GM12878 (cell line): ENCODE measurements around the gene NOP10. TPM values are rescaled to one million over a fixed set of nuclear protein-coding genes. Genes with fewer than 3 reads are reported as not detected.

Experiments
- CBFB ChIP-seq: IDR thresholded peaks from 2 replicates; pipeline ENCODE4 v1.6.1; 2016; ENCODE audit warnings: antibody characterized with exemption, low read depth
- CREB1 ChIP-seq: IDR thresholded peaks from 2 replicates; pipeline ENCODE4 v1.6.1; 2012; ENCODE audit warnings: low read depth, mild to moderate bottlenecking, inconsistent platforms
- IKZF1 ChIP-seq: fragments of 450-650 bp; conservative IDR thresholded peaks from 2 replicates; pipeline ENCODE4 v1.6.1; 2017; ENCODE audit warnings: antibody characterized with exemption, mild to moderate bottlenecking
- LARP7 ChIP-seq: fragments of 450-650 bp; IDR thresholded peaks from 2 replicates; pipeline ENCODE4 v1.6.1; 2017; ENCODE audit warnings: mild to moderate bottlenecking
- MEF2A ChIP-seq: IDR thresholded peaks from 2 replicates; pipeline ENCODE4 v1.6.1; 2011; ENCODE audit warnings: low read depth, mild to moderate bottlenecking, low read length, moderate library complexity; ENCODE audit not compliant: insufficient read depth
- MLLT1 ChIP-seq: fragments of 450-650 bp; IDR thresholded peaks from 2 replicates; pipeline ENCODE4 v1.6.1; 2016; ENCODE audit warnings: mild to moderate bottlenecking
- NBN ChIP-seq: fragments of 450-650 bp; IDR thresholded peaks from 2 replicates; pipeline ENCODE4 v1.6.1; 2016
- NRF1 ChIP-seq: conservative IDR thresholded peaks from 2 replicates; pipeline ENCODE4 v1.6.1; 2011; ENCODE audit warnings: mild to moderate bottlenecking, low read depth, low read length, improper control_type of control experiment
- POLR2AphosphoS5 ChIP-seq: IDR thresholded peaks from 2 replicates; pipeline ENCODE4 v1.6.1; 2011; ENCODE audit warnings: mild to moderate bottlenecking, low read length, inconsistent platforms
- RAD21 ChIP-seq: IDR thresholded peaks from 2 replicates; pipeline ENCODE4 v1.6.1; 2011; ENCODE audit warnings: mild to moderate bottlenecking, low read depth, low read length, moderate library complexity; ENCODE audit not compliant: insufficient read depth
- REST ChIP-seq: IDR thresholded peaks from 2 replicates; pipeline ENCODE4 v1.6.1; 2012; ENCODE audit warnings: mild to moderate bottlenecking, low read depth, low read length
- RFX5 ChIP-seq: IDR thresholded peaks from 2 replicates; pipeline ENCODE4 v1.6.1; 2011; ENCODE audit warnings: low read depth, low read length, improper control_type of control experiment
- SPI1 ChIP-seq: IDR thresholded peaks from 2 replicates; pipeline ENCODE4 v1.6.1; 2011; ENCODE audit warnings: low read depth, mild to moderate bottlenecking, low read length, moderate library complexity, borderline replicate concordance; ENCODE audit not compliant: insufficient read depth
- SREBF1 ChIP-seq: IDR thresholded peaks from 2 replicates; pipeline ENCODE4 v1.6.1; 2012; ENCODE audit warnings: mild to moderate bottlenecking, low read length
- TCF3 ChIP-seq: IDR thresholded peaks from 2 replicates; pipeline ENCODE4 v1.6.1; 2012; ENCODE audit warnings: low read depth, mild to moderate bottlenecking, low read length, borderline replicate concordance; ENCODE audit not compliant: insufficient read depth
- USF2 ChIP-seq: IDR thresholded peaks from 2 replicates; pipeline ENCODE4 v1.6.1; 2011; ENCODE audit warnings: low read depth, low read length, improper control_type of control experiment, borderline replicate concordance
- ZNF274 ChIP-seq: IDR thresholded peaks from one replicate; pipeline ENCODE4 v1.8.0; 2011; ENCODE audit not compliant: insufficient read length, insufficient read depth
- ZNF384 ChIP-seq: IDR thresholded peaks from 2 replicates; pipeline ENCODE4 v1.6.1; 2012; ENCODE audit warnings: low read depth, mild to moderate bottlenecking, low read length, improper control_type of control experiment, borderline replicate concordance
- ZNF687 ChIP-seq: fragments of 450-650 bp; IDR thresholded peaks from 2 replicates; pipeline ENCODE4 v1.6.1; 2017; ENCODE audit warnings: mild to moderate bottlenecking, moderate library complexity
- ZZZ3 ChIP-seq: IDR thresholded peaks from 2 replicates; pipeline ENCODE4 v1.6.1; 2011; ENCODE audit warnings: low read depth; ENCODE audit not compliant: control insufficient read depth, insufficient read length
- polyA plus RNA-seq, 11 experiments: library from polyadenylated mRNA; depleted of rRNA in 4 of 11; unstranded in 6 of 11; stranded (reverse) in 5 of 11; fragments of >200 nt; fragmentation: Nextera tagmentation in 4 of 11; fragmentation: Illumina TruSeq in 1 of 11; extraction: Ambion mirVana in 4 of 11; extraction: Trizol in 1 of 11; gene quantifications; 1 replicate in 1 of 11; 2 replicates in 10 of 11; pipeline versions ENCODE4 v1.2.1 to v1.2.3, GENCODE V29; 2011 to 2016; ENCODE audit warnings: inconsistent platforms in 2 of 11, missing spikeins in 2 of 11, low read depth in 1 of 11
- total RNA-seq, 4 experiments: library from RNA; depleted of rRNA in 3 of 4; stranded (reverse); fragments of >200 nt in 3 of 4; fragmentation: Illumina TruSeq in 1 of 4; extraction: Trizol in 1 of 4; gene quantifications; 2 replicates each; pipeline versions ENCODE4 v1.2.1 to v1.2.3, GENCODE V29; 2013 to 2021

The NOP10 gene
- total and polyA plus RNA-seq, 10 of the 15 experiments (the other 5 are each of a cell fraction or from before 2014, with no cell fraction given), result 225 to 1,778 (median 537) TPM

GRCh38 chr15:34336991-34337556 lies 5.9 kb downstream of the NOP10 start (continued):
- TF ChIP-seq LARP7, result no peak
- no peak for TF ChIP-seq CBFB
- peak; percentile 14; the same call in 1 of the 2 replicates for TF ChIP-seq MLLT1
- TF ChIP-seq ZNF384, result no peak
- TF ChIP-seq POLR2AphosphoS5, result peak; percentile 48; the same call in 1 of the 2 replicates
- no peak for TF ChIP-seq MEF2A
- no peak for TF ChIP-seq ZNF274
- no peak for TF ChIP-seq REST
- no peak for TF ChIP-seq ZZZ3
- TF ChIP-seq NRF1, result no peak
- 0 out of 2 replicates have a peak, but pooled peaks have one; percentile 7 for TF ChIP-seq RAD21
- 0 out of 2 replicates have a peak, but pooled peaks have one; percentile 23 for TF ChIP-seq TCF3
- no peak for TF ChIP-seq USF2
- TF ChIP-seq RFX5, result no peak
- TF ChIP-seq CREB1, result no peak
- TF ChIP-seq IKZF1, result no peak
- no peak for TF ChIP-seq SREBF1
- peak; percentile 21; the same call in 1 of the 2 replicates for TF ChIP-seq NBN
- no peak for TF ChIP-seq ZNF687
- TF ChIP-seq SPI1, result no peak
